ENCODE measurements around the gene BOLA1. TPM values are rescaled to one million over a fixed set of nuclear protein-coding genes. Genes with fewer than 3 reads are reported as not detected.
A peak's percentile ranks its signal among the peaks of the same experiment; 100 is the strongest.

BOLA1 gene
- total RNA-seq, 2 donors from 2014 or later = 10.2 to 14.7 TPM

DNA sequence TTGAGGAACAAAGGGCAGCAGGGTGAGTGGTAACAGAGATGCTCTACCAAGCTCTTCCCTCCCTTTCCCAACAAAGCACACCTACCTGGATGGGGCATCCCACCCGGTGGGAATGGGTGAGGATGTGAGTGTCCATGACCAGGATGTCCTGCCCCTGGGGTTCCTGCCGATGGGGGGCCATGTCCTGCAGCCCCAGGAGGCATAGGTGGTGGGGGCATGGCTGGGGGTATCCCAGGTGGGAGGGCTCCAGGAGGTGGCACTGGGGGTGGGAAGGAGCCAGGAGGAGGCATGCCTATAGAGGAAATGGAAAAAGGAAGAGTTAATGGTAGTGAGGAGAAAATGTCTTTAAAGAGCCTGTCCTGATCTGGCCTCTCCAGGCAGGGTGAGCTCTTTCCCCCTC is 26.4 kb downstream of the BOLA1 start:
- no peak for DNase-seq
- peaks cover 46% of the 10 kb centered on the region for H3K36me3 ChIP-seq (ENCODE audit: control insufficient read depth, insufficient read depth, low read length)
- H3K27me3 ChIP-seq (ENCODE audit: control insufficient read depth, insufficient read depth, low read length, poor library complexity, severe bottlenecking) = no peaks in the 10 kb centered on the region
- H3K4me3 ChIP-seq (ENCODE audit: low read length) = peak overlapping the region; percentile 99
- Mint-ChIP-seq H3K27ac (no peak overlapping the region), H3K36me3 (ENCODE audit: low read depth) (peaks cover 43% of the 10 kb centered on the region), H3K27me3 (ENCODE audit: insufficient read depth) (no peaks in the 10 kb centered on the region), H3K9me3 (no peaks in the 10 kb centered on the region), H3K4me1 (peaks cover 19% of the 10 kb centered on the region), H3K4me3 (peak overlapping the region; percentile 86)
- H3K9ac ChIP-seq (ENCODE audit: extremely low read depth, low read length, poor library complexity, severe bottlenecking) = no peak overlapping the region
- H3K4me1 ChIP-seq (ENCODE audit: control insufficient read depth, insufficient read depth, low read length) = peaks cover 6% of the 10 kb centered on the region
- no peaks in the 10 kb centered on the region for H3K9me3 ChIP-seq (ENCODE audit: control insufficient read depth, low read length)
- no peak overlapping the region for H3K27ac ChIP-seq (ENCODE audit: low read depth, low read length)
- TF ChIP-seq, protein P1, sequence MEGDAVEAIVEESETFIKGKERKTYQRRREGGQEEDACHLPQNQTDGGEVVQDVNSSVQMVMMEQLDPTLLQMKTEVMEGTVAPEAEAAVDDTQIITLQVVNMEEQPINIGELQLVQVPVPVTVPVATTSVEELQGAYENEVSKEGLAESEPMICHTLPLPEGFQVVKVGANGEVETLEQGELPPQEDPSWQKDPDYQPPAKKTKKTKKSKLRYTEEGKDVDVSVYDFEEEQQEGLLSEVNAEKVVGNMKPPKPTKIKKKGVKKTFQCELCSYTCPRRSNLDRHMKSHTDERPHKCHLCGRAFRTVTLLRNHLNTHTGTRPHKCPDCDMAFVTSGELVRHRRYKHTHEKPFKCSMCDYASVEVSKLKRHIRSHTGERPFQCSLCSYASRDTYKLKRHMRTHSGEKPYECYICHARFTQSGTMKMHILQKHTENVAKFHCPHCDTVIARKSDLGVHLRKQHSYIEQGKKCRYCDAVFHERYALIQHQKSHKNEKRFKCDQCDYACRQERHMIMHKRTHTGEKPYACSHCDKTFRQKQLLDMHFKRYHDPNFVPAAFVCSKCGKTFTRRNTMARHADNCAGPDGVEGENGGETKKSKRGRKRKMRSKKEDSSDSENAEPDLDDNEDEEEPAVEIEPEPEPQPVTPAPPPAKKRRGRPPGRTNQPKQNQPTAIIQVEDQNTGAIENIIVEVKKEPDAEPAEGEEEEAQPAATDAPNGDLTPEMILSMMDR (conservative IDR thresholded peaks at IDR 0.05) = no peak
- 86% methylated on average over 2 of the region's 2 CpGs; no CpG with 5 or more reads in 1 of the 2 experiments for WGBS, 2 experiments (ENCODE audit: insufficient coverage in 1 of 2, insufficient read length in 1 of 2)

- TF ChIP-seq, protein P1 (conservative IDR thresholded peaks at IDR 0.05) = no peak
- peaks cover 19% of the 10 kb centered on the region for H3K4me1 Mint-ChIP-seq
- peaks cover 43% of the 10 kb centered on the region for H3K36me3 Mint-ChIP-seq (ENCODE audit: low read depth)
Observed at GRCh38 chr1:149926296-149926695, 26.9 kb downstream of the BOLA1 start.

DNA sequence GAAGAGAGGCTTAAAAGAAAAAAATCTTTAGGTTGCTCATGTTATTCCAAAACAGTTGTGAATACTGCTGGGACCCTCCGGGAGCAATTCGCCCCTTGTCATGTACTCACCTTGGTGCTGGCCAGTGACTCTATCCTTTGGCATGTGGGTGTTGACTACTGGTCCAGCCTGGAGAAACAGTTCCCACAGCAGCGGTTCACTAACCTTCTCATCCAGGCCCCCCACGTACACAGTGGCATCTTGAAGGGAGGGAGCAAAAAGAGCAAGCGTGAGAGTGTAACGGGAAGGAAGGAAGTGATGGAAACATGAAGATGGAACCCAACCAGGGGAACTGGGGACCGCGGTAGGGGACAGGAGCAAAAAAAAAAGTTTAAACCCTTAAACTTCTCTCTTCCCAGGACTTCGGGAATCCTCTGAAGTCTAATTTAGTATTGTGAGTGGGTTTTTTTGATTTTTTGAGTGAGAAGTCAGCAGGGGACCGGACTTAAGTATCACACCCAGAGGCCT is 27.7 kb downstream of the BOLA1 start:
- H3K9me3 Mint-ChIP-seq = no peaks in the 10 kb centered on the region
- H3K27me3 ChIP-seq (ENCODE audit: control insufficient read depth, insufficient read depth, low read length, poor library complexity, severe bottlenecking) = no peaks in the 10 kb centered on the region
- no peaks in the 10 kb centered on the region for H3K9me3 ChIP-seq (ENCODE audit: control insufficient read depth, low read length)
- 2 to 4% methylated on average over 4 to 10 of the region's 10 CpGs for WGBS, 2 experiments (ENCODE audit: insufficient coverage in 1 of 2, insufficient read length in 1 of 2)
- H3K9ac ChIP-seq (ENCODE audit: extremely low read depth, low read length, poor library complexity, severe bottlenecking) = peak overlapping the region; percentile 99
- peaks cover 46% of the 10 kb centered on the region for H3K36me3 ChIP-seq (ENCODE audit: control insufficient read depth, insufficient read depth, low read length)
- no peak for DNase-seq
- peak overlapping the region; percentile 99 for H3K4me3 ChIP-seq (ENCODE audit: low read length)
- peaks cover 6% of the 10 kb centered on the region for H3K4me1 ChIP-seq (ENCODE audit: control insufficient read depth, insufficient read depth, low read length)
- H3K4me1 Mint-ChIP-seq = peaks cover 19% of the 10 kb centered on the region
- H3K27ac ChIP-seq (ENCODE audit: low read depth, low read length) = no peak overlapping the region
- H3K36me3 Mint-ChIP-seq (ENCODE audit: low read depth) = peaks cover 43% of the 10 kb centered on the region
- H3K27me3 Mint-ChIP-seq (ENCODE audit: insufficient read depth) = peaks cover 4% of the 10 kb centered on the region
- peak overlapping the region; percentile 86 for H3K4me3 Mint-ChIP-seq
- TF ChIP-seq, protein P1 (conservative IDR thresholded peaks at IDR 0.05) = no peak
- peak overlapping the region; percentile 99 for H3K27ac Mint-ChIP-seq

More at GRCh38 chr1:149926296-149926695, 26.9 kb downstream of the BOLA1 start:
- Histone ChIP-seq H3K9ac (ENCODE audit: extremely low read depth, low read length, poor library complexity, severe bottlenecking) (no peak overlapping the region), H3K27me3 (ENCODE audit: control insufficient read depth, insufficient read depth, low read length, poor library complexity, severe bottlenecking) (no peaks in the 10 kb centered on the region), H3K4me3 (ENCODE audit: low read length) (peak overlapping the region; percentile 99), H3K9me3 (ENCODE audit: control insufficient read depth, low read length) (no peaks in the 10 kb centered on the region), H3K36me3 (ENCODE audit: control insufficient read depth, insufficient read depth, low read length) (peaks cover 46% of the 10 kb centered on the region), H3K27ac (ENCODE audit: low read depth, low read length) (no peak overlapping the region), H3K4me1 (ENCODE audit: control insufficient read depth, insufficient read depth, low read length) (peaks cover 6% of the 10 kb centered on the region)
- DNase-seq = no peak
- Mint-ChIP-seq H3K27me3 (ENCODE audit: insufficient read depth) (no peaks in the 10 kb centered on the region), H3K4me3 (peak overlapping the region; percentile 86), H3K27ac (peak overlapping the region; percentile 69), H3K9me3 (no peaks in the 10 kb centered on the region)
- 95 to 97% methylated on average over 9 of the region's 9 CpGs for WGBS, 2 experiments (ENCODE audit: insufficient coverage in 1 of 2, insufficient read length in 1 of 2)

Measured in endodermal cell (in vitro differentiated cells).